COLO668 (cell line): ENCODE results near the gene OR2V2.

Experiments used
- DNase-seq: peaks from one replicate; lab custom pipeline; 2025; ENCODE audit not compliant: unreplicated experiment; lab: John Stamatoyannopoulos, UW

Gene OR2V2

DNA sequence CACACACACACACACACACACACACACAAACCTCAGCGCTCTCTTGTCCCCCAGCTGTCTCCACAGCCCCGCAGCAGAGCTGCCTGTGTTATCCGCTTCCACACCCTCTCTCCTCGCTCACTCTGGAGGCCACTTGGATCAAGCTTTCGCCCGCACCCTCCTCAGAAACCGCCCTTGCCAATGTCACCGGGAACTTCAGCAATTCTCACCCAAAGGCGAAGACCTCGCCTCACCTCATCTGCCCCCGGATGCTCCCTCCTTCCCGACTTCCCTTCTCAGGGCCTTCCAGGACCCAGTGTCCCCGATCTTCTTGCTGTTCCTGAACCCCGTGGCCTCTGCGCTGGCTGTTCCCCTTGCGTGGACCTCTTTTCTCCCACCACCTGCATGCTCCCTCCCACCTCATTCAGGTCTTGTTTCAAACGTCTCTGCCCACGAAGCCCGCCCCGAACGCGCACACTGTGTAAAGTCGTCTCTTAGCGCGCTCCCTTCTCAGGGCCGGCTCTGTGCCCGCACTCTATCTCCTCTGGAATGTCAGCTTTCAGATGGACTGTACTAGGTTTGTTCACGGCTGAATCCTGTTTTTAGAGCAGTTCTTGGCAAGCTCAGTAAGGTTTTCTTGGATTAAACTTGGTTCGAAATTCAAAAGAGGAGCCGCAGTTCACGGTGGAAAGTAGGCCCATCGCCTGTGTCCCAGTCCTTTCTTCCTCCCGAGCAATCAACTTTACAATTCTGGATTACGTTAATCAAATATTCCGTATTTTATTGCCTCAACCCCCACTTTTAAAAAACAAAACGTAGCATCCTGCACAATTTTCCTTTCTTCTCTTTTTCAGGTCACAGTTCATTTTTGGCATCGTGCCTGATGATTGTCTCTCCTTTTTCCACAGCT, 58.6 kb downstream of the OR2V2 start:
- DNase-seq = no peak

DNA sequence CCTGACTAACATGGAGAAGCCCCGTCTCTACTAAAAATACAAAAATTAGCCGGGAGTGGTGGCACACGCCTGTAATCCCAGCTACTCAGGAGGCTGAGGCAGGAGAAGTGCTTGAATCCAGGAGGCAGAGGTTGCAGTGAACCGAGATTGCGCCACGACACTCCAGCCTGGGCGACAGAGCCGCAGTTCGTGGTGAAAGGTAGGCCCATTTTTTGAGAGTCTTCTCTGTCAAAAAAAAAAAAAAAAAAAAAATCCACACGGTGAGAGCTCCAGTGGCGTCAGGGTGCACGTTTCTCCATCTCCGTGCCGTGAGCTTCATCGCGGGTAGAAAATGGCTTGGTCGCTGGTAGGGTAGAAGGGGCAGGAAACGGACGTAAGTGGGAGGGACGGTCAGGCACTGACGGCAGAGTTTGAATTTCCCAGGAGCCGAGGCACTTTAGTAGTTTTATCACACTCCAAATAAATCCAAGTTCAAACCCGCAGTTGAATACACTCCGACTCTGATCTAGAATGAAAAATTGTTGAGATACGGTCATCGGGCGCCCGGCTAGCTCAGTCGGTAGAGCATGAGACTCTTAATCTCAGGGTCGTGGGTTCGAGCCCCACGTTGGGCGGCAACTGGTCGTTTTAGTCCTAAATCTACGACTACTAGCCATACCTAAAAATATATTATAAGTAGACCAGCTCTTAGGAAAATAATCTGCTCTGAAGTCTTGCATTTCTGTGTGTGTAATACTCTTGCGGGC, 60.0 kb downstream of the OR2V2 start:
- DNase-seq = no peak

DNA sequence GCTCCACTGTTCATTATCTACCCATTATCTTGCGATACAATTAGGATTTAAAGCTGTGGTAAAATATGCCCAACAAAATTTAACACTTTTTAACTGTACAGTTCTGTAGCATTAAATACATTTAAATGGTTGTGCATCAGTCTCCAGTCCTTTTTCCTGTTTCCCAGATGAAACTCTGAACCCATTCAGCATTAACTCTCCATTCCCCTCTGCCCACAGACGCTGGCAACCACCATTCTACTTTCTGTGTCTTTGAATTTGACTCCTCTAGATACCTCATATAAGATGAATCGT, 60.5 kb downstream of the OR2V2 start:
- no peak for DNase-seq
